Measurements from ENCODE around the gene IL17RB.

The IL17RB gene

GRCh38 chr3:53805463-53806159 lies 40.8 kb upstream of the IL17RB start:
- TF ChIP-seq JUND (IDR thresholded peaks at IDR 0.05; ENCODE audit: low read depth): no peak
- DNase-seq (ENCODE audit: low read depth in 1 of 2, low spot score in 1 of 2): no peak
- in situ Hi-C loops (cut with HindIII; ENCODE audit: low pct_unique_long_range_greater_than_20kb, low sequenced_read_pairs): no loop called here

GRCh38 chr3:53806182-53807116 lies 39.9 kb upstream of the IL17RB start:
- in situ Hi-C loops (cut with HindIII; ENCODE audit: low pct_unique_long_range_greater_than_20kb, low sequenced_read_pairs): no loop called here
- TF ChIP-seq JUND (IDR thresholded peaks at IDR 0.05; ENCODE audit: low read depth): no peak
- no peak for DNase-seq (ENCODE audit: low read depth in 1 of 2, low spot score in 1 of 2)

DNA sequence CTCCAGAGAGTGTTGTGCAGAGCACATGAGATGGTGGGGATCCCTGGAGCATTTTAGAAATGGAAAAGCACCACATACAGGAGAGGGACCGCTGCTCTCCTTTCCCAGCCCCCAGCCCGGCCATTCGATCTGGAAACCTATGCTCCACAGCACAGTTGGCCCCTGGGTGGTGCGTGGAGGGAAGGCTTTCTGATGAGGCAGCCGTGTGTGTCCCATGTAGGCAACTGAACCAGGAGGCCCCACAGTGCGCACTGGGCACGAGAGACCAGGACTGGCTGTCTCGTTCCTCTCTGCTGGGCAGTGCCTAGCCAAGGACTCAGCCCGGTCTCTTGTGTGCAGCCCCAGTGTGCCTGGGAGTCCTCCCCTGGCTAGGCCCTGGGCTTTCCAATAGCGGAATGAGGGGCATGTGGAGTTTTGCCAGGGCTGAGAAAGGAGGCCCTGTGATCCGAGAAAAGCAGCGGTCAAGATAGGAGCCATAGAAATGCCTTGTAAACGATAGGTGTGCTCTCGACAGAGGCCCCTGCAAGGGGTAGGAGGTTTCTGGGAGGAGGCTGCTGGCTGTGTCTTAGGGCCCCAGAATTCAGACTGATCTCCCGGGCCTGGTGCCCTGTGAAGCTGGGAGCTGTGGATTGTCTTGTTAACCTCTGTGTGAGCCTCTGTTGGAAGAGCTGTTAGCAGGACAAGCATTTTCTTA lies 39.1 kb upstream of the IL17RB start:
- in situ Hi-C loops (cut with HindIII; ENCODE audit: low pct_unique_long_range_greater_than_20kb, low sequenced_read_pairs): no loop called here
- no peak for DNase-seq (ENCODE audit: low read depth in 1 of 2, low spot score in 1 of 2)
- TF ChIP-seq JUND (IDR thresholded peaks at IDR 0.05; ENCODE audit: low read depth): no peak

DNA sequence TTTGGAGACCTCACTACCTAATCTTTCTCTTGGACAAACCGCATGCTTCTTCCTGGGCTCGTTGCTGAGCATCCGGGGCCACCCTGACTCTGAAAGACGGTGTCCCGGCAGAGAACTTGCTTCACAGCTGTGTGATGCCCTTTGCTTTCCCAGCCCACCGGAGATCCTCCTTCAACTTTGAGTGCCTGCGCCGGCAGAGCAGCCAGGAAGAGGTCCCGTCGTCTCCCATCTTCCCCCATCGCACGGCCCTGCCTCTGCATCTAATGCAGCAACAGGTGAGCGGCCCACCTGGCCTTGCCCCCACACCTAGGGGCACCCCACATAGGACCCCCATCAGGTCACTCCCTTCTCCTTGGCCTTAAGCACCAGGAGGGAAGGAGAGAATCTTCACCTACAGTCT lies 37.9 kb upstream of the IL17RB start:
- no peak for DNase-seq (ENCODE audit: low read depth in 1 of 2, low spot score in 1 of 2)
- in situ Hi-C loops (cut with HindIII; ENCODE audit: low pct_unique_long_range_greater_than_20kb, low sequenced_read_pairs): no loop called here
- TF ChIP-seq JUND (IDR thresholded peaks at IDR 0.05; ENCODE audit: low read depth): no peak

DNA sequence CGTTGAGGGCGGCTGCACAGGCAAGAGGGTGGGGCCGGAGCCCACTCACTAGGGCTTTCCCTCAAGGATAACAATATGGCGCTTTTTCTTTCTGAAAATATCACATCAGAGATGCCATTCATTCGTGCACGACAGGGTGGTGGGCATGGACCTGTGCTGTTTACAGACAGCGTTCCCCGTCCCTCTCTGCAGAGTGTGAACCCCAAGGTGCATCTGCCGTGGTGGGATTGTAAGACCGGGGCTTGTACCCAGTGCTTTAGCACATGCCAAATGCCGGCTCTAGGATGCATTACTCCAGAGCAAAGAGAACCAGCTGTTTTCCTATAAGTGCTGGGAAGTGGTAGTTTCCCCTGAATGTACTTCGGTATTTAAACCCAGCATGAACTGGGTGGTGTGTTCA lies 37.1 kb upstream of the IL17RB start:
- in situ Hi-C loops (cut with HindIII; ENCODE audit: low pct_unique_long_range_greater_than_20kb, low sequenced_read_pairs): no loop called here
- TF ChIP-seq JUND (IDR thresholded peaks at IDR 0.05; ENCODE audit: low read depth): no peak
- DNase-seq (ENCODE audit: low read depth in 1 of 2, low spot score in 1 of 2): no peak

DNA sequence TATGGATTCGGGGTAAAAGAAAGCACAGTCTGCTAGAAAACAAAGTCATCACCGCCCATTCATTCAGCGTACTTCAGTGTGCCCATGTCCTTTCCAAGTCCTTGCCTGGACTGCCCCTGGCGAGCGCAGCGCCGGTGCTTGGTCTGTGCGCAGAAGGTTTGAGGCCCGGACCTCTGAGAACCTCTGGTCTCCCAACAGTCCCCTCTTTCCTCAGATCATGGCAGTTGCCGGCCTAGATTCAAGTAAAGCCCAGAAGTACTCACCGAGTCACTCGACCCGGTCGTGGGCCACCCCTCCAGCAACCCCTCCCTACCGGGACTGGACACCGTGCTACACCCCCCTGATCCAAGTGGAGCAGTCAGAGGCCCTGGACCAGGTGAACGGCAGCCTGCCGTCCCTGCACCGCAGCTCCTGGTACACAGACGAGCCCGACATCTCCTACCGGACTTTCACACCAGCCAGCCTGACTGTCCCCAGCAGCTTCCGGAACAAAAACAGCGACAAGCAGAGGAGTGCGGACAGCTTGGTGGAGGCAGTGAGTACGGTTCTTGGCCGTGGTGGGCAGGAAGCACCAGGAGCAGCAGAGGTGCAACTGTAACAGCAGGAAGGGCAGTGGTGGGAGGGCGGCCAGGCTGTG lies 36.5 kb upstream of the IL17RB start:
- DNase-seq (ENCODE audit: low read depth in 1 of 2, low spot score in 1 of 2): no peak
- in situ Hi-C loops (cut with HindIII; ENCODE audit: low pct_unique_long_range_greater_than_20kb, low sequenced_read_pairs): no loop called here
- no peak for TF ChIP-seq JUND (IDR thresholded peaks at IDR 0.05; ENCODE audit: low read depth)

DNA sequence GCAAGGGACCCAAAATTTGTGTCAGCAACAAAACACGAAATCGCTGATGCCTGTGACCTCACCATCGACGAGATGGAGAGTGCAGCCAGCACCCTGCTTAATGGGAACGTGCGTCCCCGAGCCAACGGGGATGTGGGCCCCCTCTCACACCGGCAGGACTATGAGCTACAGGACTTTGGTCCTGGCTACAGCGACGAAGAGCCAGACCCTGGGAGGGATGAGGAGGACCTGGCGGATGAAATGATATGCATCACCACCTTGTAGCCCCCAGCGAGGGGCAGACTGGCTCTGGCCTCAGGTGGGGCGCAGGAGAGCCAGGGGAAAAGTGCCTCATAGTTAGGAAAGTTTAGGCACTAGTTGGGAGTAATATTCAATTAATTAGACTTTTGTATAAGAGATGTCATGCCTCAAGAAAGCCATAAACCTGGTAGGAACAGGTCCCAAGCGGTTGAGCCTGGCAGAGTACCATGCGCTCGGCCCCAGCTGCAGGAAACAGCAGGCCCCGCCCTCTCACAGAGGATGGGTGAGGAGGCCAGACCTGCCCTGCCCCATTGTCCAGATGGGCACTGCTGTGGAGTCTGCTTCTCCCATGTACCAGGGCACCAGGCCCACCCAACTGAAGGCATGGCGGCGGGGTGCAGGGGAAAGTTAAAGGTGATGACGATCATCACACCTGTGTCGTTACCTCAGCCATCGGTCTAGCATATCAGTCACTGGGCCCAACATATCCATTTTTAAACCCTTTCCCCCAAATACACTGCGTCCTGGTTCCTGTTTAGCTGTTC lies 35.0 kb upstream of the IL17RB start:
- DNase-seq (ENCODE audit: low read depth in 1 of 2, low spot score in 1 of 2): no peak
- no peak for TF ChIP-seq JUND (IDR thresholded peaks at IDR 0.05; ENCODE audit: low read depth)
- in situ Hi-C loops (cut with HindIII; ENCODE audit: low pct_unique_long_range_greater_than_20kb, low sequenced_read_pairs): no loop called here

- in situ Hi-C loops (cut with HindIII; ENCODE audit: low pct_unique_long_range_greater_than_20kb, low sequenced_read_pairs): no loop called here
- peak in 1 of 2 experiments; percentile 10 for DNase-seq (ENCODE audit: low read depth in 1 of 2, low spot score in 1 of 2)
- TF ChIP-seq JUND (IDR thresholded peaks at IDR 0.05; ENCODE audit: low read depth): no peak
Measured at GRCh38 chr3:53812434-53812833, 33.9 kb upstream of the IL17RB start.

DNA sequence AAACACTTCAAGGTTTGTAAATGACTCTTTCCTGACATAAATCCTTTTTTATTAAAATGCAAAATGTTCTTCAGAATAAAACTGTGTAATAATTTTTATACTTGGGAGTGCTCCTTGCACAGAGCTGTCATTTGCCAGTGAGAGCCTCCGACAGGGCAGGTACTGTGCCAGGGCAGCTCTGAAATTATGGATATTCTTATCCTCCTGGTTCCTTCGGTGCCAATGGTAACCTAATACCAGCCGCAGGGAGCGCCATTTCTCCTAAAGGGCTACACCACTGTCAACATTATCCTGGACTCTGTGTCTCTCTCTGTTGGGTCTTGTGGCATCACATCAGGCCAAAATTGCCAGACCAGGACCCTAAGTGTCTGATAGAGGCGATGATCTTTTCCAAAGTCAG lies 33.1 kb upstream of the IL17RB start:
- no peak for DNase-seq (ENCODE audit: low read depth in 1 of 2, low spot score in 1 of 2)
- in situ Hi-C loops (cut with HindIII; ENCODE audit: low pct_unique_long_range_greater_than_20kb, low sequenced_read_pairs): no loop called here
- TF ChIP-seq JUND (IDR thresholded peaks at IDR 0.05; ENCODE audit: low read depth): no peak

GRCh38 chr3:53813876-53814275 lies 32.5 kb upstream of the IL17RB start:
- TF ChIP-seq JUND (IDR thresholded peaks at IDR 0.05; ENCODE audit: low read depth): no peak
- DNase-seq (ENCODE audit: low read depth in 1 of 2, low spot score in 1 of 2): no peak
- in situ Hi-C loops (cut with HindIII; ENCODE audit: low pct_unique_long_range_greater_than_20kb, low sequenced_read_pairs): no loop called here

- in situ Hi-C loops (cut with HindIII; ENCODE audit: low pct_unique_long_range_greater_than_20kb, low sequenced_read_pairs): no loop called here
Measured at GRCh38 chr3:53815067-53815466, 31.3 kb upstream of the IL17RB start.

GRCh38 chr3:53815651-53816050 lies 30.7 kb upstream of the IL17RB start:
- in situ Hi-C loops (cut with HindIII; ENCODE audit: low pct_unique_long_range_greater_than_20kb, low sequenced_read_pairs): no loop called here
- no peak for DNase-seq (ENCODE audit: low read depth in 1 of 2, low spot score in 1 of 2)
- TF ChIP-seq JUND (IDR thresholded peaks at IDR 0.05; ENCODE audit: low read depth): no peak

More at GRCh38 chr3:53815067-53815466, 31.3 kb upstream of the IL17RB start:
- no peak for TF ChIP-seq JUND (IDR thresholded peaks at IDR 0.05; ENCODE audit: low read depth)
- no peak for DNase-seq (ENCODE audit: low read depth in 1 of 2, low spot score in 1 of 2)

Measured in T47D (cell line).